ENCODE results near the gene EFCC1. TPM values are rescaled to one million over a fixed set of nuclear protein-coding genes. Genes with fewer than 3 reads are reported as not detected.

Gene EFCC1
- total RNA-seq, 1 donor from 2014 or later = not detected

- H3K4me3 Mint-ChIP-seq (ENCODE audit: unreplicated experiment) = no peak overlapping the region
Measured at GRCh38 chr3:128969993-128970739, 30.9 kb upstream of the EFCC1 start.

DNA sequence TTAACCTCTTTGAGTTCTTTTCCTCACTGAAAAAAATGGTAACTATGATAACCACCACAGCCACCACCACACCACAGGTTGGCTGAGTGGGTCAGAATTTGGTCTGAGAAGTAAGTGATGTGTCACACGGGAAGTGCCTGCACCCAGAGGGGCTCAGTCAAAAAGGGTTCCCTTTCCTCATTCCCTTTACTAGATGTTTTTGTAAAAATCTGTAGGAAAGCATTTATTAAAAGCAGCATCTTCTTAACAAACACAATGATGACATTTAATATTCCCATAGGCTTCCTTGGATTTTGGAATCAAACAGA lies 30.4 kb upstream of the EFCC1 start:
- Mint-ChIP-seq H3K36me3 (ENCODE audit: unreplicated experiment) (no peaks in the 10 kb centered on the region), H3K4me1 (ENCODE audit: low read depth, unreplicated experiment) (no peaks in the 10 kb centered on the region), H3K9me3 (ENCODE audit: unreplicated experiment) (peaks cover 2% of the 10 kb centered on the region), H3K27ac (ENCODE audit: unreplicated experiment) (no peak overlapping the region), H3K27me3 (ENCODE audit: unreplicated experiment) (peaks cover 1% of the 10 kb centered on the region), H3K4me3 (ENCODE audit: unreplicated experiment) (no peak overlapping the region)
- TF ChIP-seq, protein P1, sequence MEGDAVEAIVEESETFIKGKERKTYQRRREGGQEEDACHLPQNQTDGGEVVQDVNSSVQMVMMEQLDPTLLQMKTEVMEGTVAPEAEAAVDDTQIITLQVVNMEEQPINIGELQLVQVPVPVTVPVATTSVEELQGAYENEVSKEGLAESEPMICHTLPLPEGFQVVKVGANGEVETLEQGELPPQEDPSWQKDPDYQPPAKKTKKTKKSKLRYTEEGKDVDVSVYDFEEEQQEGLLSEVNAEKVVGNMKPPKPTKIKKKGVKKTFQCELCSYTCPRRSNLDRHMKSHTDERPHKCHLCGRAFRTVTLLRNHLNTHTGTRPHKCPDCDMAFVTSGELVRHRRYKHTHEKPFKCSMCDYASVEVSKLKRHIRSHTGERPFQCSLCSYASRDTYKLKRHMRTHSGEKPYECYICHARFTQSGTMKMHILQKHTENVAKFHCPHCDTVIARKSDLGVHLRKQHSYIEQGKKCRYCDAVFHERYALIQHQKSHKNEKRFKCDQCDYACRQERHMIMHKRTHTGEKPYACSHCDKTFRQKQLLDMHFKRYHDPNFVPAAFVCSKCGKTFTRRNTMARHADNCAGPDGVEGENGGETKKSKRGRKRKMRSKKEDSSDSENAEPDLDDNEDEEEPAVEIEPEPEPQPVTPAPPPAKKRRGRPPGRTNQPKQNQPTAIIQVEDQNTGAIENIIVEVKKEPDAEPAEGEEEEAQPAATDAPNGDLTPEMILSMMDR (IDR thresholded peaks at IDR 0.05; ENCODE audit: partially characterized antibody, unreplicated experiment) = no peak
- DNase-seq = no peak

More at GRCh38 chr3:128969993-128970739, 30.9 kb upstream of the EFCC1 start:
- Mint-ChIP-seq H3K9me3 (ENCODE audit: unreplicated experiment) (peaks cover 2% of the 10 kb centered on the region), H3K4me1 (ENCODE audit: low read depth, unreplicated experiment) (no peaks in the 10 kb centered on the region), H3K27me3 (ENCODE audit: unreplicated experiment) (no peaks in the 10 kb centered on the region), H3K36me3 (ENCODE audit: unreplicated experiment) (no peaks in the 10 kb centered on the region), H3K27ac (ENCODE audit: unreplicated experiment) (no peak overlapping the region)
- TF ChIP-seq, protein P1 (IDR thresholded peaks at IDR 0.05; ENCODE audit: partially characterized antibody, unreplicated experiment) = peak; percentile 85
- DNase-seq = peak; percentile 61

GRCh38 chr3:128971421-128972100 lies 29.5 kb upstream of the EFCC1 start:
- H3K27ac Mint-ChIP-seq (ENCODE audit: unreplicated experiment) = no peak overlapping the region
- H3K27me3 Mint-ChIP-seq (ENCODE audit: unreplicated experiment) = peaks cover 1% of the 10 kb centered on the region
- H3K36me3 Mint-ChIP-seq (ENCODE audit: unreplicated experiment) = no peaks in the 10 kb centered on the region
- no peak for DNase-seq
- H3K4me3 Mint-ChIP-seq (ENCODE audit: unreplicated experiment) = no peak overlapping the region
- TF ChIP-seq, protein P1 (IDR thresholded peaks at IDR 0.05; ENCODE audit: partially characterized antibody, unreplicated experiment) = no peak
- no peaks in the 10 kb centered on the region for H3K4me1 Mint-ChIP-seq (ENCODE audit: low read depth, unreplicated experiment)
- H3K9me3 Mint-ChIP-seq (ENCODE audit: unreplicated experiment) = peaks cover 2% of the 10 kb centered on the region

- H3K27me3 Mint-ChIP-seq (ENCODE audit: unreplicated experiment) = peaks cover 5% of the 10 kb centered on the region
- DNase-seq = no peak
- peaks cover 2% of the 10 kb centered on the region for H3K9me3 Mint-ChIP-seq (ENCODE audit: unreplicated experiment)
- H3K36me3 Mint-ChIP-seq (ENCODE audit: unreplicated experiment) = no peaks in the 10 kb centered on the region
- H3K27ac Mint-ChIP-seq (ENCODE audit: unreplicated experiment) = no peak overlapping the region
- H3K4me1 Mint-ChIP-seq (ENCODE audit: low read depth, unreplicated experiment) = no peaks in the 10 kb centered on the region
- TF ChIP-seq, protein P1 (IDR thresholded peaks at IDR 0.05; ENCODE audit: partially characterized antibody, unreplicated experiment) = no peak
- no peak overlapping the region for H3K4me3 Mint-ChIP-seq (ENCODE audit: unreplicated experiment)
Measured at GRCh38 chr3:128973988-128974564, 27.0 kb upstream of the EFCC1 start.

- no peak for DNase-seq
- H3K4me3 Mint-ChIP-seq (ENCODE audit: unreplicated experiment) = no peak overlapping the region
- H3K27ac Mint-ChIP-seq (ENCODE audit: unreplicated experiment) = no peak overlapping the region
- peaks cover 2% of the 10 kb centered on the region for H3K9me3 Mint-ChIP-seq (ENCODE audit: unreplicated experiment)
- peaks cover 5% of the 10 kb centered on the region for H3K27me3 Mint-ChIP-seq (ENCODE audit: unreplicated experiment)
- TF ChIP-seq, protein P1 (IDR thresholded peaks at IDR 0.05; ENCODE audit: partially characterized antibody, unreplicated experiment) = no peak
- no peaks in the 10 kb centered on the region for H3K36me3 Mint-ChIP-seq (ENCODE audit: unreplicated experiment)
- H3K4me1 Mint-ChIP-seq (ENCODE audit: low read depth, unreplicated experiment) = no peaks in the 10 kb centered on the region
Measured at GRCh38 chr3:128975276-128975675, 25.8 kb upstream of the EFCC1 start.

Data from glutamatergic neuron (in vitro differentiated cells).